ENCODE results near the gene AGAP1. TPM values are rescaled to one million over a fixed set of nuclear protein-coding genes. Genes with fewer than 3 reads are reported as not detected.

Gene AGAP1
- total RNA-seq, 3 donors from 2014 or later (not counting 1 experiment from before 2014, with no cell fraction given): 42.0 to 56.4 (median 45.7) TPM

DNA sequence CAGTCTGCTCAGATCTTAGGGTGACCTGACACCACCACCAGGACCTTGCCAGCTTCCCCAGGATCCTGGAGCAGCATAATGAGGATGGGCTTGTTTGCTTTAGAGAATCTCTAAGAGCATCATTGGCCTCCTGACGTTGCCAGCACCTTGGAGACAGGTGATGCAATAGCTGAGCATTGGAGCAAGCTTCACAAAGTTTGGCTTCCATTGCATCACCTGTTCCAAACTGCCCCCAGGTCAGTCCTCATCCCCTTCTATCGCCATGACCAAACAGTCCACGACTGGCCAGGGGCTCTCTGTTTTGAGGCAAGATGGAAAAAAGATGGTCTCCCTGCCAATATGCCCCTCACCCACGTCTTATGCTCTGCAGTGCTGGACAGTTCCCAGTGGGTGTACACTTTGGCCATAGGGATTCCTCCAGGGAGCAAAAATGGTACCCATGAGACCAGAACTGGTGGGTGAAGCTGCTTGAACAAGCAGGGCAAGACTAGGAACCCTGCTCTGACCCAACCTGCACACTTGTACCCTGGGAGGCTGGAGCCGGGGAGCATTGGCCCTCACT lies 22.6 kb upstream of the AGAP1 start:
- Histone ChIP-seq H3K36me3 (ENCODE audit: control insufficient read depth, insufficient read depth, low read length) (no peaks in the 10 kb centered on the region), H3K9me3 (ENCODE audit: control insufficient read depth, insufficient read depth, low read length) (no peaks in the 10 kb centered on the region), H3K27ac (ENCODE audit: low read length) (no peak overlapping the region), H3K4me1 (ENCODE audit: control insufficient read depth, insufficient read depth, low read length) (no peaks in the 10 kb centered on the region), H3K27me3 (ENCODE audit: control insufficient read depth, insufficient read depth, low read length) (no peaks in the 10 kb centered on the region), H3K4me3 (ENCODE audit: low read length) (no peak overlapping the region)
- ATAC-seq (no peak), DNase-seq (no peak)
- Mint-ChIP-seq H3K27me3 (ENCODE audit: low read depth in 2 of 2) (peaks cover 8 to 27% of the 10 kb centered on the region in 2 donors), H3K27ac (no peak overlapping the region), H3K36me3 (no peaks in the 10 kb centered on the region), H3K4me3 (no peak overlapping the region), H3K9me3 (peaks cover 0 to 3% of the 10 kb centered on the region in 2 donors), H3K4me1 (no peaks in the 10 kb centered on the region)
- TF ChIP-seq, protein P1, sequence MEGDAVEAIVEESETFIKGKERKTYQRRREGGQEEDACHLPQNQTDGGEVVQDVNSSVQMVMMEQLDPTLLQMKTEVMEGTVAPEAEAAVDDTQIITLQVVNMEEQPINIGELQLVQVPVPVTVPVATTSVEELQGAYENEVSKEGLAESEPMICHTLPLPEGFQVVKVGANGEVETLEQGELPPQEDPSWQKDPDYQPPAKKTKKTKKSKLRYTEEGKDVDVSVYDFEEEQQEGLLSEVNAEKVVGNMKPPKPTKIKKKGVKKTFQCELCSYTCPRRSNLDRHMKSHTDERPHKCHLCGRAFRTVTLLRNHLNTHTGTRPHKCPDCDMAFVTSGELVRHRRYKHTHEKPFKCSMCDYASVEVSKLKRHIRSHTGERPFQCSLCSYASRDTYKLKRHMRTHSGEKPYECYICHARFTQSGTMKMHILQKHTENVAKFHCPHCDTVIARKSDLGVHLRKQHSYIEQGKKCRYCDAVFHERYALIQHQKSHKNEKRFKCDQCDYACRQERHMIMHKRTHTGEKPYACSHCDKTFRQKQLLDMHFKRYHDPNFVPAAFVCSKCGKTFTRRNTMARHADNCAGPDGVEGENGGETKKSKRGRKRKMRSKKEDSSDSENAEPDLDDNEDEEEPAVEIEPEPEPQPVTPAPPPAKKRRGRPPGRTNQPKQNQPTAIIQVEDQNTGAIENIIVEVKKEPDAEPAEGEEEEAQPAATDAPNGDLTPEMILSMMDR (IDR thresholded peaks at IDR 0.05): no peak
- WGBS (ENCODE audit: insufficient coverage): 70% methylated on average over 5 of the region's 5 CpGs
- intact Hi-C loops (cut with micrococcal nuclease): no loop called here

DNA sequence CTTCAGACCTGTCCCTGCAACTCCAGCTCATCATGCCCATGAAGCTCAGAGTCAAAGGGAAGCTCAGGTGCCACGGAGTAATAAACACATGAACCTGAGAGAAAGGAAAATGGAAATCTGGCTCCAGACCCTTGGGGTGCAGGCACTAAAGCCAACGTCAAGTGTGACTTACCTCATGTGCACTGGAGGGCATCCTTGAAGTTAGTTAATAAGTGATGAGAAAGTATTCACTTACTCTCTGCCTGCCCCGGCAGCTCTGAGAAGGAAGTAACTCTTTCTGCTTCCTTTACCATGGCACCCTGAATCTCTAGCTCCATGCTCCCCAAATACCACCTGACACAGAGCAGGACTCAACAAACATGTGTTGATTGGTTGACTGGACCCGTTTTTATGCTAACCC lies 21.4 kb upstream of the AGAP1 start:
- TF ChIP-seq, protein P1 (IDR thresholded peaks at IDR 0.05): no peak
- 72% methylated on average over 4 of the region's 4 CpGs for WGBS (ENCODE audit: insufficient coverage)
- no peaks in the 10 kb centered on the region for H3K27me3 ChIP-seq (ENCODE audit: control insufficient read depth, insufficient read depth, low read length)

GRCh38 chr2:235478609-235479008 lies 15.2 kb upstream of the AGAP1 start:
- H3K4me1 Mint-ChIP-seq: no peaks in the 10 kb centered on the region
- Histone ChIP-seq H3K9me3 (ENCODE audit: control insufficient read depth, insufficient read depth, low read length) (no peaks in the 10 kb centered on the region), H3K27me3 (ENCODE audit: control insufficient read depth, insufficient read depth, low read length) (no peaks in the 10 kb centered on the region), H3K36me3 (ENCODE audit: control insufficient read depth, insufficient read depth, low read length) (no peaks in the 10 kb centered on the region), H3K27ac (ENCODE audit: low read length) (no peak overlapping the region), H3K4me3 (ENCODE audit: low read length) (no peak overlapping the region), H3K4me1 (ENCODE audit: control insufficient read depth, insufficient read depth, low read length) (no peaks in the 10 kb centered on the region)
- intact Hi-C loops (cut with micrococcal nuclease): no loop called here
- TF ChIP-seq, protein P1 (IDR thresholded peaks at IDR 0.05): no peak
- no peak overlapping the region for H3K27ac Mint-ChIP-seq
- ATAC-seq (no peak), DNase-seq (no peak)
- H3K27me3 Mint-ChIP-seq (ENCODE audit: low read depth in 2 of 2): peaks cover 6 to 20% of the 10 kb centered on the region in 2 donors
- no peak overlapping the region for H3K4me3 Mint-ChIP-seq
- no peaks in the 10 kb centered on the region for H3K36me3 Mint-ChIP-seq
- peaks cover 0 to 3% of the 10 kb centered on the region in 2 donors for H3K9me3 Mint-ChIP-seq
- 81% methylated on average over 6 of the region's 6 CpGs for WGBS (ENCODE audit: insufficient coverage)

More for the DNA sequence above, 21.4 kb upstream of the AGAP1 start:
- Mint-ChIP-seq H3K4me1 (no peaks in the 10 kb centered on the region), H3K9me3 (peaks cover 0 to 3% of the 10 kb centered on the region in 2 donors), H3K4me3 (no peak overlapping the region), H3K27me3 (ENCODE audit: low read depth in 2 of 2) (peaks cover 8 to 27% of the 10 kb centered on the region in 2 donors), H3K36me3 (no peaks in the 10 kb centered on the region), H3K27ac (no peak overlapping the region)
- Histone ChIP-seq H3K36me3 (ENCODE audit: control insufficient read depth, insufficient read depth, low read length) (no peaks in the 10 kb centered on the region), H3K4me3 (ENCODE audit: low read length) (no peak overlapping the region), H3K9me3 (ENCODE audit: control insufficient read depth, insufficient read depth, low read length) (no peaks in the 10 kb centered on the region), H3K27ac (ENCODE audit: low read length) (no peak overlapping the region), H3K4me1 (ENCODE audit: control insufficient read depth, insufficient read depth, low read length) (no peaks in the 10 kb centered on the region)
- DNase-seq: no peak
- intact Hi-C loops (cut with micrococcal nuclease): no loop called here
- no peak for ATAC-seq

DNA sequence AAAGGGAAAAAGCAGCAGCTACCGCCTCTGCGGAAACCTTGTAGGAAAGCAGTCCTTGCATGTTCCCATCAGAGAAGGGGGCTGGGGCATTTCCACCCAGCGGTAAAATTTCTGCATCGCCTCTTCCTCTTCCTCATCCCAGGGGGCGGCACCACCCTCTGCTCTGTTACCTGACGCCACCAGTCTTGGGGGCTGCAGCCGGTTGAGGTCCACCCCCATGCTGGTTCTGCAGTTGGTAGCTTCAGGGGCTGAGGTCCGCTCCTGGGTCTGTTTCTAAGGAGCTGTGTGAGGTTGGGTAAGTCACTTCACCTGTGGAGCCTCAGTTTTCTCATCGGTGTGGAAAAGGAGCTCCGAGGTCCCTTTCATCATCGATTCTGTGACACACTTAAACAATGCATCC lies 14.2 kb upstream of the AGAP1 start:
- Histone ChIP-seq H3K4me3 (ENCODE audit: low read length) (no peak overlapping the region), H3K9me3 (ENCODE audit: control insufficient read depth, insufficient read depth, low read length) (no peaks in the 10 kb centered on the region), H3K27ac (ENCODE audit: low read length) (no peak overlapping the region), H3K27me3 (ENCODE audit: control insufficient read depth, insufficient read depth, low read length) (no peaks in the 10 kb centered on the region), H3K36me3 (ENCODE audit: control insufficient read depth, insufficient read depth, low read length) (no peaks in the 10 kb centered on the region), H3K4me1 (ENCODE audit: control insufficient read depth, insufficient read depth, low read length) (no peaks in the 10 kb centered on the region)
- 72% methylated on average over 10 of the region's 11 CpGs for WGBS (ENCODE audit: insufficient coverage)
- H3K27me3 Mint-ChIP-seq (ENCODE audit: low read depth in 2 of 2): peaks cover 6 to 18% of the 10 kb centered on the region in 2 donors
- peaks cover 0 to 3% of the 10 kb centered on the region in 2 donors for H3K9me3 Mint-ChIP-seq
- H3K36me3 Mint-ChIP-seq: no peaks in the 10 kb centered on the region
- TF ChIP-seq, protein P1 (IDR thresholded peaks at IDR 0.05): no peak
- no peak for DNase-seq
- no peak overlapping the region for H3K27ac Mint-ChIP-seq
- H3K4me1 Mint-ChIP-seq: no peaks in the 10 kb centered on the region
- ATAC-seq: no peak
- intact Hi-C loops (cut with micrococcal nuclease): no loop called here
- no peak overlapping the region for H3K4me3 Mint-ChIP-seq

Measured in natural killer cell (primary cell).